ENCODE results near the gene VIM.

- no peak for TF ChIP-seq EP300 (IDR thresholded peaks at IDR 0.05)
- no peak for TF ChIP-seq CTCF (IDR thresholded peaks at IDR 0.05)
- no peak for TF ChIP-seq POLR2A (IDR thresholded peaks at IDR 0.05)
Observed at GRCh38 chr10:17217631-17218232, 10.3 kb upstream of the VIM start.
